ENCODE data around the gene JAK1. TPM values are rescaled to one million over a fixed set of nuclear protein-coding genes. Genes with fewer than 3 reads are reported as not detected.

JAK1 gene
- total RNA-seq, 4 donors from 2014 or later, result 52.9 to 169 (median 126) TPM

- WGBS, 2 donors (ENCODE audit: low coverage in 1 of 2), result 91% methylated on average over 8 of the region's 8 CpGs; no CpG with 5 or more reads in 1 of the 2 donors
- H3K4me1 ChIP-seq, result no peaks in the 10 kb centered on the region
- DNase-seq, result no peak
- H3K36me3 ChIP-seq, result peaks cover 0 to 40% (median 16%) of the 10 kb centered on the region in 4 donors
- in situ Hi-C loops (cut with MboI; ENCODE audit: low pct_ligation_motif_present in 1 of 4, low pct_unique_long_range_greater_than_20kb in 1 of 4, low sequenced_read_pairs in 3 of 4), result loop anchor here (10.0 to 25.0 kb wide), 4 partner anchors 107 to 832 kb away; partner anchors contain the start of gene JAK1 (in 1 of the 4)
- TF ChIP-seq POLR2A (IDR thresholded peaks at IDR 0.05) (no peak), EP300 (IDR thresholded peaks at IDR 0.05; ENCODE audit: low read depth) (no peak), CTCF (IDR thresholded peaks at IDR 0.05) (no peak), POLR2AphosphoS5 (IDR thresholded peaks at IDR 0.05) (no peak)
- intact Hi-C loops (cut with DNase I; ENCODE audit: low total_unique reads), result no loop called here
- H3K27me3 ChIP-seq, result no peaks in the 10 kb centered on the region
- no peaks in the 10 kb centered on the region for H3K9me3 ChIP-seq
- H3K4me3 ChIP-seq, result no peak overlapping the region
- H3K27ac ChIP-seq, result no peak overlapping the region
Observed at GRCh38 chr1:64855557-64855956, 110.8 kb downstream of the JAK1 start.

GRCh38 chr1:64854674-64855073 lies 111.7 kb downstream of the JAK1 start:
- Histone ChIP-seq H3K9me3 (no peaks in the 10 kb centered on the region), H3K4me1 (no peaks in the 10 kb centered on the region), H3K36me3 (peaks cover 0 to 45% (median 15%) of the 10 kb centered on the region in 4 donors), H3K27me3 (no peaks in the 10 kb centered on the region), H3K4me3 (no peak overlapping the region), H3K27ac (no peak overlapping the region)
- no peak for TF ChIP-seq CTCF (IDR thresholded peaks at IDR 0.05)
- TF ChIP-seq POLR2AphosphoS5 (IDR thresholded peaks at IDR 0.05), result no peak
- no peak for TF ChIP-seq EP300 (IDR thresholded peaks at IDR 0.05; ENCODE audit: low read depth)
- no peak for TF ChIP-seq POLR2A (IDR thresholded peaks at IDR 0.05)
- intact Hi-C loops (cut with DNase I; ENCODE audit: low total_unique reads) (no loop called here), in situ Hi-C loops (cut with MboI; ENCODE audit: low pct_ligation_motif_present in 1 of 4, low pct_unique_long_range_greater_than_20kb in 1 of 4, low sequenced_read_pairs in 3 of 4) (loop anchor here (10.0 to 25.0 kb wide), 4 partner anchors 108 to 833 kb away; partner anchors contain the start of gene JAK1 (in 1 of the 4))
- 90 to 96% methylated on average over 4 to 5 of the region's 5 CpGs for WGBS, 2 donors (ENCODE audit: low coverage in 1 of 2)
- no peak for DNase-seq

GRCh38 chr1:64851664-64852063 lies 114.7 kb downstream of the JAK1 start:
- in situ Hi-C loops (cut with MboI; ENCODE audit: low pct_ligation_motif_present in 1 of 4, low pct_unique_long_range_greater_than_20kb in 1 of 4, low sequenced_read_pairs in 3 of 4), result loop anchor here (10.0 to 25.0 kb wide), 4 partner anchors 111 to 836 kb away; partner anchors contain the start of gene JAK1 (in 1 of the 4)
- H3K36me3 ChIP-seq, result peaks cover 0 to 40% (median 17%) of the 10 kb centered on the region in 4 donors
- intact Hi-C loops (cut with DNase I; ENCODE audit: low total_unique reads), result no loop called here

GRCh38 chr1:64850846-64851245 lies 115.5 kb downstream of the JAK1 start:
- H3K9me3 ChIP-seq, result no peaks in the 10 kb centered on the region
- in situ Hi-C loops (cut with MboI; ENCODE audit: low pct_ligation_motif_present in 1 of 4, low pct_unique_long_range_greater_than_20kb in 1 of 4, low sequenced_read_pairs in 3 of 4), result loop anchor here (10.0 to 25.0 kb wide), 4 partner anchors 111 to 836 kb away; partner anchors contain the start of gene JAK1 (in 1 of the 4)
- WGBS, 2 donors (ENCODE audit: low coverage in 1 of 2), result 89% methylated on average over 10 of the region's 10 CpGs; no CpG with 5 or more reads in 1 of the 2 donors
- H3K4me1 ChIP-seq, result no peaks in the 10 kb centered on the region
- no peak for DNase-seq
- H3K4me3 ChIP-seq, result no peak overlapping the region
- no peak overlapping the region for H3K27ac ChIP-seq
- H3K27me3 ChIP-seq, result no peaks in the 10 kb centered on the region
- H3K36me3 ChIP-seq, result peaks cover 0 to 47% (median 17%) of the 10 kb centered on the region in 4 donors
- intact Hi-C loops (cut with DNase I; ENCODE audit: low total_unique reads), result no loop called here
- TF ChIP-seq EP300 (IDR thresholded peaks at IDR 0.05; ENCODE audit: low read depth), result no peak
- TF ChIP-seq POLR2A (IDR thresholded peaks at IDR 0.05), result no peak
- TF ChIP-seq CTCF (IDR thresholded peaks at IDR 0.05), result no peak
- no peak for TF ChIP-seq POLR2AphosphoS5 (IDR thresholded peaks at IDR 0.05)

More at GRCh38 chr1:64851664-64852063, 114.7 kb downstream of the JAK1 start:
- H3K9me3 ChIP-seq, result no peaks in the 10 kb centered on the region
- H3K27me3 ChIP-seq, result no peaks in the 10 kb centered on the region
- TF ChIP-seq CTCF (IDR thresholded peaks at IDR 0.05) (no peak), EP300 (IDR thresholded peaks at IDR 0.05; ENCODE audit: low read depth) (no peak), POLR2AphosphoS5 (IDR thresholded peaks at IDR 0.05) (no peak), POLR2A (IDR thresholded peaks at IDR 0.05) (no peak)
- no peak overlapping the region for H3K27ac ChIP-seq
- WGBS, 2 donors (ENCODE audit: low coverage in 1 of 2), result 74 to 85% methylated on average over 5 to 7 of the region's 7 CpGs
- no peak for DNase-seq
- H3K4me1 ChIP-seq, result no peaks in the 10 kb centered on the region
- H3K4me3 ChIP-seq, result no peak overlapping the region
